GM23248 (cell line): ENCODE measurements around the gene ENG. TPM values are rescaled to one million over a fixed set of nuclear protein-coding genes. Genes with fewer than 3 reads are reported as not detected.
"Not testable (repeated sequence)": the region's sequence is repeated elsewhere in the genome, so short reads cannot be mapped to it uniquely, and the experiment has no call there.

Source experiments
- DNase-seq: peaks from one replicate; pipeline ENCODE4 v3.0.0-alpha.2; 2015
- H2AFZ ChIP-seq: fragments of 200-600 bp; sonication (generic); 2 replicates; pipeline ENCODE4 v1.6.1; 2016; ENCODE audit warnings: antibody characterized with exemption
- H3F3A ChIP-seq: fragments of 200-600 bp; sonication (generic); 2 replicates; pipeline ENCODE4 v1.6.1; 2016; ENCODE audit warnings: mild to moderate bottlenecking, antibody characterized with exemption, mixed run types; ENCODE audit not compliant: insufficient read depth
- H3K27ac ChIP-seq: fragments of 200-600 bp; sonication (generic); 2 replicates; pipeline ENCODE4 v1.5.1; 2016; ENCODE audit warnings: mild to moderate bottlenecking
- H3K27me3 ChIP-seq: fragments of 200-600 bp; sonication (generic); replicated peaks from 2 replicates; pipeline ENCODE4 v1.6.1; 2016; ENCODE audit warnings: mild to moderate bottlenecking; ENCODE audit not compliant: insufficient read depth
- H3K36me3 ChIP-seq: fragments of 200-600 bp; sonication (generic); 2 replicates; pipeline ENCODE4 v1.6.1; 2016; ENCODE audit warnings: low read depth, mild to moderate bottlenecking
- H3K4me1 ChIP-seq: fragments of 200-600 bp; sonication (generic); 2 replicates; pipeline ENCODE4 v1.6.1; 2016; ENCODE audit warnings: mild to moderate bottlenecking; ENCODE audit not compliant: insufficient read depth
- H3K4me2 ChIP-seq: fragments of 200-600 bp; sonication (generic); one replicate; pipeline ENCODE4 v1.6.1; 2016; ENCODE audit warnings: mild to moderate bottlenecking; ENCODE audit not compliant: unreplicated experiment
- H3K4me3 ChIP-seq: fragments of 200-600 bp; sonication (generic); 2 replicates; pipeline ENCODE4 v1.5.1; 2016; ENCODE audit warnings: mild to moderate bottlenecking
- H3K79me2 ChIP-seq: fragments of 200-600 bp; sonication (generic); 2 replicates; pipeline ENCODE4 v1.6.1; 2016; ENCODE audit warnings: mild to moderate bottlenecking; ENCODE audit not compliant: insufficient read depth
- H3K9ac ChIP-seq: fragments of 200-600 bp; sonication (generic); 2 replicates; pipeline ENCODE4 v1.6.1; 2016; ENCODE audit warnings: mild to moderate bottlenecking
- H3K9me2 ChIP-seq: fragments of 200-600 bp; sonication (generic); 2 replicates; pipeline ENCODE4 v1.6.1; 2016; ENCODE audit warnings: mixed run types, mild to moderate bottlenecking, moderate library complexity; ENCODE audit not compliant: insufficient read depth
- H3K9me3 ChIP-seq: fragments of 200-600 bp; sonication (generic); one replicate; pipeline ENCODE4 v1.6.1; 2017; ENCODE audit warnings: low read depth
- H4K20me1 ChIP-seq: fragments of 200-600 bp; sonication (generic); 2 replicates; pipeline ENCODE4 v1.6.0; 2016; ENCODE audit not compliant: insufficient read depth
- EZH2 ChIP-seq: fragments of 200-600 bp; sonication (generic); IDR thresholded peaks from 2 replicates; pipeline ENCODE4 v1.6.1; 2018; ENCODE audit warnings: antibody characterized with exemption, mild to moderate bottlenecking; ENCODE audit not compliant: insufficient read depth, poor library complexity, severe bottlenecking
- EZH2phosphoT487 ChIP-seq: fragments of 200-600 bp; sonication (generic); IDR thresholded peaks from 2 replicates; pipeline ENCODE4 v1.6.1; 2018; ENCODE audit warnings: antibody characterized with exemption, moderate library complexity, mild to moderate bottlenecking, low read depth; ENCODE audit not compliant: insufficient read depth
- WGBS, 2 experiments: methylation state at CpG; one replicate each; pipeline ENCODE4 v1.1.6; 2015 to 2017; ENCODE audit warnings: low lambda C conversion rate in 2 of 2, low coverage in 1 of 2; ENCODE audit errors: missing lambda C conversion rate in 2 of 2; 5-methylcytosine and 5-hydroxymethylcytosine counted together
- in situ Hi-C: fragments of 300-500 bp; cut with MboI; formaldehyde crosslinking; loops from 2 replicates; pipeline ENCODE4 v1.15.0; 2020
- polyA plus RNA-seq: library from polyadenylated mRNA; unstranded; fragments of >200 nt; fragmentation: Nextera tagmentation; extraction: Ambion mirVana; gene quantifications from 2 replicates; pipeline ENCODE4 v1.2.1, GENCODE V29; 2016
- total RNA-seq: library from RNA; depleted of rRNA; stranded (reverse); fragments of >200 nt; shearing (Covaris generic); gene quantifications from 2 replicates; pipeline ENCODE4 v1.2.3, GENCODE V29; 2014

The ENG gene
- total and polyA plus RNA-seq, 2 experiments from 2014 or later = 54.5 to 226 TPM

DNA sequence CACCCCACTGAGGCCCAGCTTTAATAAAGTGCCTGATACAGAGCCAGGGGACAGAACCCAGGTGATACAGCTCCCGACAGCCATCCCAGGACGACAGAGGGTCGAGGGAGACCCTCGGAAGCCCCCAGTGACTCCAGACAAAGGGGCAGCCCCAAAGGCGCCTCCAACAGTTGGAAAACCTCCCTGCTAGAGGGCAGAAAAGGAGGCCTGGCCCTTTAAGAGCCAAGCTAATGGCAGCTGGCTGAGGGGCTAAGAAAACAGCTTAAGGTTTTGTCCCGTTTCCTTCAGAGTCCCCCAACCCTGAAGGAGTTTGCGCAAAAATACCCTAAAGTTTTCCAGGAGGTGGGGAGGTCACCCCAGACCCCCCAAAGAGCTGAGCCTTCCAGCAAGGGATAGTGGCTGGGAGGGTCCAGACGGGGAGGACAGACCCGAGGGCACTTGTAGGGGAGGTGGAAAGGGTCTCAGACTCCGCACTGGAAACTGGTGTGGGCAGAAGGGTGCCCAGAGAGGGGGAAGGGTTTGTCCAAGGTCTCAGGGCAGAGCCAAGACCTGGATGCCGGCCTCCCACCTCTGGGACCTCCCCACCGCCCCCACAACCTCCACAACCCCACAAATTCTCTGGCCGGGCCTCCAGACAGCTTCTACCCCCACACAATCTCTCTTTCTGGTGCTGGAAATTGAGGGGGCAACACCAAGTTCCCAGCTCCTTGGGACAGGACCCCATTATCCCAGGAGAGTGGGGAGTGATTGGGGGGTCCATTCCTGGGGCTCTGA, 31.2 kb upstream of the ENG start:
- Histone ChIP-seq H3F3A (no peaks in the 10 kb centered on the region; the same call in 1 of the 2 replicates), H4K20me1 (no peaks in the 10 kb centered on the region), H3K9me2 (no peaks in the 10 kb centered on the region), H3K9ac (no peak overlapping the region), H3K27me3 (no peaks in the 10 kb centered on the region), H2AFZ (no peak overlapping the region), H3K36me3 (peaks cover 43% of the 10 kb centered on the region), H3K79me2 (peaks cover 22% of the 10 kb centered on the region), H3K4me1 (no peaks in the 10 kb centered on the region), H3K9me3 (no peaks in the 10 kb centered on the region), H3K27ac (no peak overlapping the region), H3K4me3 (no peak overlapping the region), H3K4me2 (no peak overlapping the region)
- TF ChIP-seq EZH2phosphoT487 (no peak), EZH2 (no peak)
- in situ Hi-C loops = no loop called here
- 71 to 77% methylated on average over 11 to 13 of the region's 13 CpGs for WGBS, 2 experiments
- DNase-seq = no peak

DNA sequence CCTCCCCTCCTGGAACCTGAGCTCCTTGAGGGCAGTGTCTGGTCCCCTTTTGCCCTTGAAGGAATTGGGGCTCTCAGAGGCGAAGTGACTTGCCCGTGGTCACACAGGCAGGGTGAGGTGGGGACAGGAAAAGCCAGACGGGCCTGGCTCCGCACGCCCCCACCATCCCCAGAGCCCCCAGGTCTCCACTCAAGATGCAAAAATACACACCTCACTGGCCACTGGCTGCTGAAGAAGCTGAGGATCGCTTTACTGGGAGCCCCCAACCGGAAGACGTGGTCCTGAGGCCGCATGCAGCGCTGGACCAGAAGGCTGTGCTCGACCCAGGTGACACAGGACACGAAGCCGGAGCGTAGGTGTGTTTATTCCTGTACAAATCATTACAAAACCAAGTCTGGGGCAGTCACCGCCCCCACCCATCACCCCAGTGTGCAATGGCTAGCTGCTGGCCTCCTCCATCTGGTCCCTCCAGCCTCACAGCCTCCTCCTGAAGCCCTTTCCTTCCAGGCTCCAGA, 30.6 kb upstream of the ENG start:
- TF ChIP-seq EZH2phosphoT487 (no peak), EZH2 (no peak)
- no peak overlapping the region for H3K4me2 ChIP-seq
- no peak overlapping the region for H3K4me3 ChIP-seq
- no peaks in the 10 kb centered on the region for H3K9me3 ChIP-seq
- H3K4me1 ChIP-seq = no peaks in the 10 kb centered on the region
- H3K9ac ChIP-seq = no peak overlapping the region
- H3F3A ChIP-seq = no peaks in the 10 kb centered on the region; the same call in 1 of the 2 replicates
- H3K79me2 ChIP-seq = peaks cover 17% of the 10 kb centered on the region
- H2AFZ ChIP-seq = no peak overlapping the region
- in situ Hi-C loops = no loop called here
- H3K36me3 ChIP-seq = peaks cover 37% of the 10 kb centered on the region
- WGBS, 2 experiments = 88 to 94% methylated on average over 15 of the region's 15 CpGs
- no peaks in the 10 kb centered on the region for H4K20me1 ChIP-seq
- H3K9me2 ChIP-seq = no peaks in the 10 kb centered on the region
- no peak overlapping the region for H3K27ac ChIP-seq
- H3K27me3 ChIP-seq = no peaks in the 10 kb centered on the region
- DNase-seq = no peak

DNA sequence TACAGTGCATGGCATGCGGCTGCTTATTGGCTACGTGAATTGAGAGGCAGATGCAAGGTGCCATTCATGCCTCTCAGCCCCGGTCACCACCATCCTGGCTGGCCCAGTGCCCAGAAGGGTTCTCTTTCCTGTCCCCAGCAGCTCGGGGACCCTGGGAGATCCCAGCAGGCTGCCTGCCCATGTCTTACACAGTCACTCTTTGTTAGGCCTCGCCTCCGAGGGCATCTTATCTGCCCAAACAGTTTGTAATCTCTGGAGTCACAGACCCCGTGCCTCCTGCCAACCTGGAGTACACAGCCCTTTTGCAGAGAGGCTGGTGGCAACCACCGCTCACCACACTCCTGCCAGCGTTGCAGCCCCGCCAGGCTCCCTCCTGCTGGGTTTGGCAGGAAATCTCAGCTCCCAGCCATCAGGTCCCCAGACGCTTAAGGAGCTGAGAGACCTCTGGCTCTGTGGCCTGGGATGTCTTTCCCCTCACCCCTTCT, 30.0 kb upstream of the ENG start:
- Histone ChIP-seq H3K36me3 (peaks cover 32% of the 10 kb centered on the region), H2AFZ (no peak overlapping the region), H3F3A (peaks cover 1% of the 10 kb centered on the region; the same call in 1 of the 2 replicates), H3K27ac (no peak overlapping the region), H3K9me3 (no peaks in the 10 kb centered on the region), H3K9me2 (no peaks in the 10 kb centered on the region), H3K4me2 (no peak overlapping the region), H3K79me2 (peaks cover 12% of the 10 kb centered on the region), H3K4me3 (no peak overlapping the region), H3K9ac (no peak overlapping the region), H3K27me3 (no peaks in the 10 kb centered on the region), H4K20me1 (no peaks in the 10 kb centered on the region), H3K4me1 (no peaks in the 10 kb centered on the region)
- no peak for DNase-seq
- WGBS, 2 experiments = 77 to 78% methylated on average over 11 of the region's 11 CpGs
- in situ Hi-C loops = no loop called here
- TF ChIP-seq EZH2phosphoT487 = no peak
- no peak for TF ChIP-seq EZH2

DNA sequence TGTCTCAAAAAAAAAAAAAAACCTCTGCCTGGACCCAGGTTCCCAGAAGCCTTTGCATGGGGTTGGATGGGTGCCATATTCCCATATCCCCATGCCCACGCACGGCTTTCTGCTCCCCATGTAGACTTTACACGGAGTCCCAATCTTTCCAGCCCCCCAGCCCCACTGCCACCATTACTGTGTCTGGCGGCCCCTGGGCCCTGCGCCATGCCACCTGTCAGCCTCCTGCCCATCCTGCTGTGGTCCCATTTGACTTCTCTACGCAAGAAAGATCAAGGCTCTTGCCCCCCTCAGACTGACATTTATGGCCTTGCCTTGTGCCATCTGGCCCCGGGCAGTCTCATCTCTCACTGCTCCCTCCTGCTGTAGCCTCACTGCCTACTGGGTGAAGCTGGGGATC, 29.5 kb upstream of the ENG start:
- H3K9ac ChIP-seq = no peak overlapping the region
- H3K4me3 ChIP-seq = no peak overlapping the region
- no peaks in the 10 kb centered on the region for H3K4me1 ChIP-seq
- TF ChIP-seq EZH2 (no peak), EZH2phosphoT487 (no peak)
- no peak overlapping the region for H2AFZ ChIP-seq
- 77 to 83% methylated on average over 7 of the region's 7 CpGs for WGBS, 2 experiments
- in situ Hi-C loops = no loop called here
- H3K79me2 ChIP-seq = 0 out of 2 replicates have a peak, but pooled peaks cover 11% of the 10 kb centered on the region
- peaks cover 27% of the 10 kb centered on the region for H3K36me3 ChIP-seq
- H3K4me2 ChIP-seq = no peak overlapping the region
- no peak for DNase-seq
- no peaks in the 10 kb centered on the region for H4K20me1 ChIP-seq
- no peaks in the 10 kb centered on the region for H3K9me3 ChIP-seq
- no peak overlapping the region for H3K27ac ChIP-seq
- H3K9me2 ChIP-seq = no peaks in the 10 kb centered on the region
- H3K27me3 ChIP-seq = no peaks in the 10 kb centered on the region
- peaks cover 6% of the 10 kb centered on the region; the same call in 1 of the 2 replicates for H3F3A ChIP-seq

DNA sequence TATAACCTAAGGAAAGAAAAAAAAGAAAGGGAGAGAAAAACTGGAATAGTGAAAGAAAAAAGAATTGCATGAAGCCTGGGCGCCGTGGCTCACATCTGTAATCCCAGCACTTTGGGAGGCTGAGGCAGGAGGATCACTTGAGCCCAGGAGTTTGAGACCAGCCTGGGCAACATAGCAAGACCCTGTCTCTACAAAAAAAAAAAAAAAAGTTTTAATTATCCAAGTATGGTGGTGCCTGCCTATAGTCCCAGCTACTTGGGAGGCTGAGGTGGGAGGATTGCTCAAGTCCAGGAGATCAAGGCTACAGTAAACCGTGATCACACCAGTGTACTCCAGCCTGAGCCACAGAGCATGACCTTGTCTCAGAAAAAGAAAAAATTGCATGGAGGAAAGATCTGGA, 27.3 kb upstream of the ENG start:
- DNase-seq, H3K9me2 ChIP-seq, H4K20me1 ChIP-seq, H3K9me3 ChIP-seq, in situ Hi-C loops, H2AFZ ChIP-seq, H3K4me2 ChIP-seq, H3K36me3 ChIP-seq, H3K79me2 ChIP-seq, H3K9ac ChIP-seq, H3K4me3 ChIP-seq, H3K4me1 ChIP-seq, H3K27ac ChIP-seq, H3K27me3 ChIP-seq: not testable (repeated sequence)
- WGBS, 2 experiments = 99% methylated on average over 3 of the region's 3 CpGs
- peaks cover 15% of the 10 kb centered on the region; the same call in 1 of the 2 replicates for H3F3A ChIP-seq
